ENCODE data around the gene CCSER1.

- TF ChIP-seq CTCF (IDR thresholded peaks at IDR 0.05): no peak
- TF ChIP-seq POLR2A (IDR thresholded peaks at IDR 0.05): no peak
Observed at GRCh38 chr4:90926957-90927356, 799.8 kb downstream of the CCSER1 start.
